ENCODE results near the gene TRIM65. TPM values are rescaled to one million over a fixed set of nuclear protein-coding genes. Genes with fewer than 3 reads are reported as not detected.

Gene TRIM65
- total and polyA plus RNA-seq, 2 of the 13 experiments (the other 11 are each of a cell fraction or from before 2014, with no cell fraction given), result 10.3 to 22.4 TPM

GRCh38 chr17:75845058-75845711 lies 51.6 kb downstream of the TRIM65 start (continued):
- TF ChIP-seq MED1 (CRISPR knock-in tag; IDR thresholded peaks at IDR 0.05) (peak; percentile 57), SP140L (CRISPR knock-in tag; IDR thresholded peaks at IDR 0.05; ENCODE audit: borderline replicate concordance) (no peak), ZNF841 (CRISPR knock-in tag; IDR thresholded peaks at IDR 0.05; ENCODE audit: borderline replicate concordance) (no peak), ZNF281 (CRISPR knock-in tag; IDR thresholded peaks at IDR 0.05; ENCODE audit: borderline replicate concordance) (peak; percentile 95), NFE2L2 (IDR thresholded peaks at IDR 0.05; ENCODE audit: low read length) (no peak), EP300 (IDR thresholded peaks at IDR 0.05; ENCODE audit: low read depth in 2 of 2, low read length in 2 of 2) (peak in 1 of 2 experiments; percentile 31; a peak in 1 of 4 replicates), EP300 (CRISPR knock-in tag; IDR thresholded peaks at IDR 0.05; ENCODE audit: borderline replicate concordance) (0 out of 2 replicates have a peak, but pooled peaks have one; percentile 36), MAZ (IDR thresholded peaks at IDR 0.05; ENCODE audit: borderline replicate concordance, low read depth, low read length) (no peak), MAZ (CRISPR knock-in tag; IDR thresholded peaks at IDR 0.05; ENCODE audit: low read depth) (peak; percentile 78; the same call in 1 of the 2 replicates), ZXDC (CRISPR knock-in tag; IDR thresholded peaks at IDR 0.05) (no peak), PAWR (CRISPR knock-in tag; IDR thresholded peaks at IDR 0.05; ENCODE audit: borderline replicate concordance) (no peak), ZNF33B (CRISPR knock-in tag; IDR thresholded peaks at IDR 0.05) (no peak), SAFB2 (CRISPR knock-in tag; IDR thresholded peaks at IDR 0.05; ENCODE audit: borderline replicate concordance, low read depth) (0 out of 2 replicates have a peak, but pooled peaks have one; percentile 85), ZNF33A (CRISPR knock-in tag; IDR thresholded peaks at IDR 0.05; ENCODE audit: borderline replicate concordance) (no peak), ZFP1 (CRISPR knock-in tag; IDR thresholded peaks at IDR 0.05) (0 out of 2 replicates have a peak, but pooled peaks have one; percentile 16), ZFX (CRISPR knock-in tag; IDR thresholded peaks at IDR 0.05; ENCODE audit: low read depth) (peak; percentile 91), TBL1XR1 (IDR thresholded peaks at IDR 0.05; ENCODE audit: borderline replicate concordance, low read length, partially characterized antibody) (no peak), TAF1 (CRISPR knock-in tag; IDR thresholded peaks at IDR 0.05) (peak; percentile 45; the same call in 1 of the 2 replicates), GTF2F1 (IDR thresholded peaks at IDR 0.05; ENCODE audit: low read length) (no peak), NRL (CRISPR knock-in tag; IDR thresholded peaks at IDR 0.05; ENCODE audit: borderline replicate concordance) (peak; percentile 78), ZNF160 (CRISPR knock-in tag; IDR thresholded peaks at IDR 0.05) (no peak), ZNF564 (CRISPR knock-in tag; IDR thresholded peaks at IDR 0.05) (no peak), ATF6 (CRISPR knock-in tag; conservative IDR thresholded peaks at IDR 0.05) (no peak), ZNF543 (CRISPR knock-in tag; IDR thresholded peaks at IDR 0.05) (no peak)

Measured in HepG2 (cell line).